ENCODE data around the gene TBC1D7.

Gene TBC1D7

GRCh38 chr6:13298446-13298845 is 29.9 kb downstream of the TBC1D7 start:
- FAIRE-seq: no peak
- no peak for DNase-seq (ENCODE audit: extremely low spot score, insufficient read length, low read depth)

- DNase-seq (ENCODE audit: extremely low spot score, insufficient read length, low read depth) (no peak), FAIRE-seq (no peak)
Observed at GRCh38 chr6:13297391-13297790, 30.9 kb downstream of the TBC1D7 start.

GRCh38 chr6:13296536-13296997 is 31.8 kb downstream of the TBC1D7 start:
- DNase-seq (ENCODE audit: extremely low spot score, insufficient read length, low read depth): no peak
- FAIRE-seq: no peak

- no peak for FAIRE-seq
Observed at GRCh38 chr6:13295576-13295975, 32.8 kb downstream of the TBC1D7 start.

GRCh38 chr6:13294499-13295069 is 33.8 kb downstream of the TBC1D7 start:
- DNase-seq (ENCODE audit: extremely low spot score, insufficient read length, low read depth): no peak
- no peak for FAIRE-seq

More at GRCh38 chr6:13295576-13295975, 32.8 kb downstream of the TBC1D7 start:
- no peak for DNase-seq (ENCODE audit: extremely low spot score, insufficient read length, low read depth)

- DNase-seq (ENCODE audit: extremely low spot score, insufficient read length, low read depth) (no peak), FAIRE-seq (no peak)
Observed at GRCh38 chr6:13292774-13293173, 35.6 kb downstream of the TBC1D7 start.

- no peak for DNase-seq (ENCODE audit: extremely low spot score, insufficient read length, low read depth)
- no peak for FAIRE-seq
Observed at GRCh38 chr6:13290335-13290734, 38.0 kb downstream of the TBC1D7 start.

GRCh38 chr6:13289789-13290318 is 38.5 kb downstream of the TBC1D7 start:
- FAIRE-seq (no peak), DNase-seq (ENCODE audit: extremely low spot score, insufficient read length, low read depth) (no peak)

GRCh38 chr6:13288969-13289391 is 39.4 kb downstream of the TBC1D7 start:
- FAIRE-seq (no peak), DNase-seq (ENCODE audit: extremely low spot score, insufficient read length, low read depth) (no peak)

- FAIRE-seq: no peak
- no peak for DNase-seq (ENCODE audit: extremely low spot score, insufficient read length, low read depth)
Observed at GRCh38 chr6:13288481-13288880, 39.9 kb downstream of the TBC1D7 start.

- FAIRE-seq (no peak), DNase-seq (ENCODE audit: extremely low spot score, insufficient read length, low read depth) (no peak)
Observed at GRCh38 chr6:13287104-13287503, 41.2 kb downstream of the TBC1D7 start.

GRCh38 chr6:13286181-13286580 is 42.2 kb downstream of the TBC1D7 start:
- FAIRE-seq: peak; percentile 62
- DNase-seq (ENCODE audit: extremely low spot score, insufficient read length, low read depth): no peak

- DNase-seq (ENCODE audit: extremely low spot score, insufficient read length, low read depth) (no peak), FAIRE-seq (no peak)
Observed at GRCh38 chr6:13285705-13286104, 42.6 kb downstream of the TBC1D7 start.

GRCh38 chr6:13284646-13285045 is 43.7 kb downstream of the TBC1D7 start:
- FAIRE-seq: no peak
- DNase-seq (ENCODE audit: extremely low spot score, insufficient read length, low read depth): no peak

- DNase-seq (ENCODE audit: extremely low spot score, insufficient read length, low read depth): no peak
- FAIRE-seq: no peak
Observed at GRCh38 chr6:13283331-13283730, 45.0 kb downstream of the TBC1D7 start.

- FAIRE-seq: no peak
- DNase-seq (ENCODE audit: extremely low spot score, insufficient read length, low read depth): no peak
Observed at GRCh38 chr6:13282393-13283069, 45.8 kb downstream of the TBC1D7 start.

GRCh38 chr6:13281686-13282085 is 46.7 kb downstream of the TBC1D7 start:
- no peak for DNase-seq (ENCODE audit: extremely low spot score, insufficient read length, low read depth)
- FAIRE-seq: no peak

GRCh38 chr6:13280254-13280653 is 48.1 kb downstream of the TBC1D7 start:
- DNase-seq (ENCODE audit: extremely low spot score, insufficient read length, low read depth) (no peak), FAIRE-seq (no peak)

GRCh38 chr6:13278991-13279390 is 49.3 kb downstream of the TBC1D7 start:
- FAIRE-seq: no peak
- no peak for DNase-seq (ENCODE audit: extremely low spot score, insufficient read length, low read depth)

GRCh38 chr6:13278164-13278563 is 50.2 kb downstream of the TBC1D7 start:
- DNase-seq (ENCODE audit: extremely low spot score, insufficient read length, low read depth) (no peak), FAIRE-seq (no peak)

- no peak for DNase-seq (ENCODE audit: extremely low spot score, insufficient read length, low read depth)
- FAIRE-seq: no peak
Observed at GRCh38 chr6:13277231-13277630, 51.1 kb downstream of the TBC1D7 start.

All from GM18507 (cell line).